Effector memory CD4-positive, alpha-beta T cell (primary cell): ENCODE measurements around the gene CPOX.

Source experiments
- DNase-seq, 3 donors: peaks; one replicate each; pipeline ENCODE4 v3.0.0-alpha.2; 2020
- H3K27ac ChIP-seq: 2 replicates; pipeline ENCODE4 v1.7.0; 2013; ENCODE audit warnings: mild to moderate bottlenecking, low read length, moderate library complexity; ENCODE audit not compliant: insufficient read depth, poor library complexity, severe bottlenecking
- H3K27me3 ChIP-seq: replicated peaks from 2 replicates; pipeline ENCODE4 v1.7.0; 2013; ENCODE audit warnings: mild to moderate bottlenecking, low read length; ENCODE audit not compliant: insufficient read depth, control insufficient read depth, poor library complexity, severe bottlenecking
- H3K36me3 ChIP-seq: 2 replicates; pipeline ENCODE4 v1.7.0; 2013; ENCODE audit warnings: mild to moderate bottlenecking, low read length, moderate library complexity; ENCODE audit not compliant: control insufficient read depth, insufficient read depth
- H3K4me1 ChIP-seq: 2 replicates; pipeline ENCODE4 v1.7.0; 2013; ENCODE audit warnings: low read length, mild to moderate bottlenecking; ENCODE audit not compliant: control insufficient read depth, insufficient read depth, poor library complexity, severe bottlenecking
- H3K4me3 ChIP-seq: 2 replicates; pipeline ENCODE4 v1.7.0; 2013; ENCODE audit warnings: low read length, low read depth, mild to moderate bottlenecking; ENCODE audit not compliant: insufficient read depth, poor library complexity, severe bottlenecking
- H3K9me3 ChIP-seq: 2 replicates; pipeline ENCODE4 v1.7.0; 2013; ENCODE audit warnings: mild to moderate bottlenecking, low read length, moderate library complexity; ENCODE audit not compliant: control insufficient read depth

The CPOX gene

DNA sequence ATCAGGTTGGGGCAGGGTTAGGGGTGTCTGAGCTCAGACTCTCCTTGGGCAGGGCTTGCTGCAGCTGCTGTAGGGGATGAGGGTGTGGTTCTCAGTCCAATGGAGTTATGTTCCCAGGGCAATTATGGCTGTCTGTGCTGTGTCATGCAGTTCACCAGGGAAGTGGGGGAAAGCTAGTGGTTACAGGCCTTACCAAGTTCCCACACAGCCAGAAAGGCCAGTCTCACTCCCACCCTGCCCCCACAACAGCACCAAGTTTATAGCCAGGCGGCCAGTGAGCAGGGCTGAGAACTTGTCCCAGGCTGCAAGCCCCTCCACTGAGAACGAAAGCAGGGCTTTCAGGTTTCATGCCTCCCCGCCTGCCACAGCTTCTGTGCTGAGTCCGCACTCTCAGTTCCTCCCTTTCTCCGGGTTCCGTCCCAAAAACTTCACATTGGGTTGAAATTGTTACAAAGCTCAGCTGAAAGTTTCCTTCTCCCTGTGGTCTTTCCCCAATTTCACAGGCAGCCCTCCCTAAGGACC, 19.6 kb upstream of the CPOX start:
- Histone ChIP-seq H3K4me1 (no peaks in the 10 kb centered on the region), H3K9me3 (no peaks in the 10 kb centered on the region), H3K4me3 (no peak overlapping the region), H3K27me3 (no peaks in the 10 kb centered on the region), H3K27ac (no peak overlapping the region), H3K36me3 (no peaks in the 10 kb centered on the region)
- no peak for DNase-seq

DNA sequence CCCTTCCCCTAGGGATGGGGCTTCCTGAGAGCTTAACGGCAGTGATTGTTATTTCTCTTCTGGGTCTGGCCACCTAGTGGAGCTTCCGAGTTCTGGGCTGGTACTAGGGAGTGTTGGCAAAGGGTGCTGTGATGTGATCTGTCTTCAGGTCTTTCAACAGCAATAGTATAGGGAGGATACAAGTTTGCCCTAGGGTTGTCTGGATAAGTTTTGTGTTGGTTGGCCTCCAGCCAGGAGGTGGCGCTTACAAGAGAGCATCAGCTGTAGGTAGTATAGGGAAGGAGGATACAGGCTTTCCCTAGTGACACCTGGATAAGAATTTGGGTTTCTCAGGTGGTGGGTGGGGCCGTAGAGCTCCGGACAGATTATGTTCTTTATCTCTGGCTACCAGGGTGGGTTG, 19.2 kb upstream of the CPOX start:
- H3K4me1 ChIP-seq = no peaks in the 10 kb centered on the region
- H3K36me3 ChIP-seq = no peaks in the 10 kb centered on the region
- H3K4me3 ChIP-seq = no peak overlapping the region
- DNase-seq = no peak
- no peak overlapping the region for H3K27ac ChIP-seq
- no peaks in the 10 kb centered on the region for H3K9me3 ChIP-seq
- no peaks in the 10 kb centered on the region for H3K27me3 ChIP-seq

DNA sequence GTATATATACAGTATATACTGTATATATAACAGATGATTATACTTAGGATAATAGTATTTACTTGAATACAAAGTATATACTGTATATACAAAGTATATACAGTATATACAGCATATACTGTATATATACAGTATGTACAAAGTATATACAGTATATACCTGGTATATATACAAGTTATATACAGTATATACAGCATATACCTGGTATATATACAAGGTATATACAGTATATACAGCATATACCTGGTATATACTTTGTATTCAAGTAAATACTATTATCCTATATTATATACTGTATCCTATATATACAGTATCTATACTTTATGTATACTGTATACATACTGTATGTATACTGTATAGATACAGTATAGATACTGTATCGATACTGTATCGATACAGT, 14.6 kb upstream of the CPOX start:
- DNase-seq = no peak
- no peak overlapping the region for H3K27ac ChIP-seq

DNA sequence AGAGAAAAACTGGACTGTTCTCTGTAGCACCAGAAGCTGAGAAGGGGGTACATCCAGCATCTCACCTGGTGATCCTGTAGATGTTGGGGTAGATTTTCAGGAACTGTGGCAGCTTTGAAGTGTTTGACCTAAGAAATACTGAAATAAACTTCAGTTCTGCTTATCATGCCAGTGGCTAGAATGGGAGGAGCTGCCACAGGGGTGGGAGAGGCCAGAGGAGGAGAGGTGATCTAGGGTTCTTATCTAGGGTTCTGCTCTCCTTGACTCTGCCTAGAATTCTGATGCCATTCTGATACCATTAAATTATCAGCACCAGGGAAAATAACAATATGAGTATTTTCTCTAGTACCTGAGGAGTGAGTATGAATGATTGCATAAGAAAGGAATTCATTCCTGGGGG, 10.2 kb upstream of the CPOX start:
- Histone ChIP-seq H3K27ac (no peak overlapping the region), H3K27me3 (no peaks in the 10 kb centered on the region), H3K36me3 (no peaks in the 10 kb centered on the region), H3K4me1 (no peaks in the 10 kb centered on the region), H3K4me3 (no peak overlapping the region), H3K9me3 (no peaks in the 10 kb centered on the region)
- DNase-seq = no peak

More for the DNA sequence above, 14.6 kb upstream of the CPOX start:
- Histone ChIP-seq H3K4me3 (no peak overlapping the region), H3K9me3 (no peaks in the 10 kb centered on the region), H3K4me1 (no peaks in the 10 kb centered on the region), H3K27me3 (no peaks in the 10 kb centered on the region), H3K36me3 (no peaks in the 10 kb centered on the region)

DNA sequence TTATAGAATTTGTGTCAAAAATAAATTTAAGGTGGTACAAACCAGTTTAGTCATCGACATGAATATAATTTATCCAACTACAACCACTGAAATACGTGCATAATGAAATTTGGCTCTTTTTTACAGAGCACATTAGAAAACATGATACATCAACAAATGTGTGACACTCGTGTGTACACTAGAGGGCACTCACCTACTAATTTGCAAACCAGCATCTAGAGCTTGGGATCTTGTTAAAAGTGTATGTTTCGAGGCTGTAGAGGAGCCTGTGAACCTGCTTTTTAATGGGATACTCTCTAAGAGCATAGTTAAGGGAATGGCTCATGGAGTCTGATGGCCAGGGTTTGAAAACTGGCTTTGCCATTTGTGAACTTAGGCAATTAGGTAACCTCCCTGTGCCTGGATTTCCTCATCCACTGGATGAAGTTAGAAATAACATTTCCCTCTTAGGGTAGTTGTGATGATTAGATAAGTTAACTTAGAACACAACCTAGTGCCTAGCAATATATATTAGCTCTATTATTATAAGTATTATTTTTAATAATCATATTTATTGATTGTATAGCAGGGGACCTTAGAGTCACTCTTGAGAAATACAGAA, 8.8 kb upstream of the CPOX start:
- H3K4me3 ChIP-seq = no peak overlapping the region
- no peak overlapping the region for H3K27ac ChIP-seq
- no peak for DNase-seq

DNA sequence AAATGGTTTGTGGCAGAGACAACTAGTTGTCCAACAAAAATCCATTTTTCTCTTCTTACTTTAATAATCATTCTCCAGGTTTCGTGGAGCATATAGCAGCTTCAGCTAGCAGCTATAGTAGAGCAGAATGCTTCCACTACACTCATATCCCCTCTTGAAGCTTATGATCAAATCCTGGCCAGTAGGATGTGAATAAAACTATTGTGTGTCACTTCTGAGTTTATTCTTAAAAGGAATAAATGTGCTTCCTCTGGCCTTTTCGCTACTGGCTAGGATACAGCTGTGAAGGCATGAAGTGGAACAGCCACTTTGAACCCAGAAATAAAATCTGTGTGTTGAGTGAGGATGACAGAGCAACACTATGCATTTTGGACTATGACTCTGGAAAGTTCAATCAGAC, 7.8 kb upstream of the CPOX start:
- no peaks in the 10 kb centered on the region for H3K36me3 ChIP-seq
- no peaks in the 10 kb centered on the region for H3K27me3 ChIP-seq
- H3K9me3 ChIP-seq = no peaks in the 10 kb centered on the region
- no peak for DNase-seq
- no peak overlapping the region for H3K27ac ChIP-seq
- no peak overlapping the region for H3K4me3 ChIP-seq
- no peaks in the 10 kb centered on the region for H3K4me1 ChIP-seq

More for the DNA sequence above, 8.8 kb upstream of the CPOX start:
- H3K9me3 ChIP-seq = no peaks in the 10 kb centered on the region
- no peaks in the 10 kb centered on the region for H3K36me3 ChIP-seq
- H3K4me1 ChIP-seq = no peaks in the 10 kb centered on the region
- no peaks in the 10 kb centered on the region for H3K27me3 ChIP-seq

DNA sequence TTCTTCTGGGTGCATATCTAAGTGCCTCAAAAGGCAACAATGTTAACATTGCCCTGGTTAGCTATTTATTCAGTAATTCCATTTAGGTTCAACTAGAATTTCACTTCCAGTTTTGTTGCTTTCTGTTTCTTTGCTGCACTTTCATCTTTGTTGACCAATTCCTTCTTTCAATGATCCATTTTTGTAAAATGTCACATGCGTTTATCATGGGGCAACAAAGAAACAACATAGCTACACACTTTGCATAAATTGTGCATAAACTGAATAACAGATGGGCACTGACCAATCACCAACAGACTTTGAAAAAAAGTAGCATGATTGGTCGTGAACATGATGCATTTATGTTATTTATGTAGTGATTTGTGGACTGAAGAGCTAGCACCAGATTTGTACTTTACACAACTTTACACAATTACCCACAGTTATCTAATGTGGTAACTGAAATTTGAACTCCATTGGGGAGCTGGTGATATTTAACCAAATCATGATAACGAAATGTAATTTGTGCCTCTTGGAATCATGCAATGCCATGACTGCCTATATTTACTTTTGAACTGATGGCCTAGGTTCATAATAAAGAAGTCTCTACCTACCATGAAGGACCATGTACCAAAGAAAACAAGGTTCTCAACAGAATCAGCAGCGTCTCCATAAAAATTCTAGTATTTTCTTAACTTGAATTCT, 7.1 kb upstream of the CPOX start:
- Histone ChIP-seq H3K27ac (no peak overlapping the region), H3K9me3 (no peaks in the 10 kb centered on the region), H3K27me3 (no peaks in the 10 kb centered on the region), H3K4me3 (no peak overlapping the region), H3K36me3 (no peaks in the 10 kb centered on the region), H3K4me1 (no peaks in the 10 kb centered on the region)
- DNase-seq = no peak

DNA sequence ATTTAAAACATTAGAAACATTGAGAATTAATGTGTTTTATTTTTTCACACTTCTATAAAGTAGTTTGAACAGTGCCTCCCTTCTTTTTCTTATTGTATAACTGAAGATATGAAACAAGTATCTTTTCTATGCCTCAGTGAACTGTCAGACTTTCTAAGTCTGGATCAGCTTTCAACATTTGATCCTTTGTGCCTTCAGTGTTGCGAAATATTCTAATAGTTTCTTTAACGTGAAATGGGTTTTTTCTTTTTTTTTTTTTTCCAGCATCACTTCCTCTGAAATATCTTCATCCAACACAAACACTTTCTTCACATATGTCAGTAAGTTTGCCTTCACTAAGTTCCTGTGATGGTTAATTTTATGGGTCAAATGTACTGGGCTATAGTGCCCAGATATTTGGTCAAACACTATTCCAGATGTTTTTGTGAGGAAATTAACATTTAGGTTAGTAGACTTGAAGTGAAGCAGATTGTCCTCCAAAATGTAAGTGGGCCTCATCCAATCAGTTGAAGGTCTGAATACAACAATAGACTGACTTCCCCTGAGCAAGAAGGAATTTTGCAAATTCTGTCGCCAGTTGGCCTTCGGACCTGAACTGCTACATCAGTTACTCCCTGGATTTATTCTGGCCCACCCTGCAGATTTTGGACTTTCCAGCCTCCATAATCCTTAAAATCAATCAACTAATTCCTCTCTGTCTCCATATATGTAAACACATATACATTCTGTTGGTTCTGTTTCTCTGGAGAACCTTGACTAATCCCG, 6.4 kb upstream of the CPOX start:
- Histone ChIP-seq H3K27ac (no peak overlapping the region), H3K4me1 (no peaks in the 10 kb centered on the region), H3K36me3 (no peaks in the 10 kb centered on the region), H3K4me3 (no peak overlapping the region), H3K27me3 (no peaks in the 10 kb centered on the region), H3K9me3 (no peaks in the 10 kb centered on the region)
- no peak for DNase-seq

DNA sequence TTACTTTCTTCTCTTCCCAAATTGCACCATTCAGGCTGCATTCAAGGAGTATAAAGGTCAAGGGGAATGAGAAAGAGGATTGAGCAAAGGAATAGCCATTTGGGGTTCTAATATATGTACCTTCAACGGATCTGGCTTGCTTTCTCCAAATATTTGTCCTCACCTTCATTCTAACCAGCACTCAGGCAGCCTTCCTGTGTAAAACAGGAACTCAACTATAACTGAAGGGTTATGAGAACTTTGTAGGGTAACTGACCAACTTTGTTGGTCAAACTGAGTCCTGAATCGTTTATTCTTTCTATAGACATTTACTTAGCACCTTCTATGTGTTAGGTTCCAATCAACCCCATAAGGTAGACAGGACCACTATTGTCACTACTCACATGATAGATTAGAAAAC, 5.1 kb upstream of the CPOX start:
- Histone ChIP-seq H3K27ac (no peak overlapping the region), H3K36me3 (no peaks in the 10 kb centered on the region), H3K9me3 (no peaks in the 10 kb centered on the region), H3K4me1 (no peaks in the 10 kb centered on the region), H3K27me3 (no peaks in the 10 kb centered on the region), H3K4me3 (no peak overlapping the region)
- DNase-seq = no peak
